ENCODE measurements around the gene TREML1.

The TREML1 gene

GRCh38 chr6:41177695-41178094, 23.5 kb upstream of the TREML1 start:
- DNase-seq: no peak

DNA sequence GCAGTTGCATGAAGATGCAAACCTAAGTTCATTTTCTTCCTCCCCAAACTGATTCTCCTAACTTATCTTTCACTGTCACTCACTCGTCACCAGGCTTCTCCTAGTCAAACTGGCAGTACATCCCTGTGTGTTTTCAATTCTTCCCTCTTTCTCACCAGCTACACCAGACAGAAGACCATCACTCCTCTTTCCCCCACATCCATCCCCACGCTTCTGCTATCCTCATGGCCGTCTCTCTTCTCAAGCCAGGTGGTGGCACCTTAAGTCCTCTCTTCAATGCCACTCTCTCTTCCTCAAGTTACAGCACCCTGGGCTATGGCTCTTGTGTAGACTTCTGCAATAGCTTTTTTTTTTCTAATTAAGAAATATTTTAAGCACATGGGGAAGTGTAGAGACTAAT, 23.1 kb upstream of the TREML1 start:
- DNase-seq: no peak

GRCh38 chr6:41176189-41176588, 22.0 kb upstream of the TREML1 start:
- no peak for DNase-seq

DNA sequence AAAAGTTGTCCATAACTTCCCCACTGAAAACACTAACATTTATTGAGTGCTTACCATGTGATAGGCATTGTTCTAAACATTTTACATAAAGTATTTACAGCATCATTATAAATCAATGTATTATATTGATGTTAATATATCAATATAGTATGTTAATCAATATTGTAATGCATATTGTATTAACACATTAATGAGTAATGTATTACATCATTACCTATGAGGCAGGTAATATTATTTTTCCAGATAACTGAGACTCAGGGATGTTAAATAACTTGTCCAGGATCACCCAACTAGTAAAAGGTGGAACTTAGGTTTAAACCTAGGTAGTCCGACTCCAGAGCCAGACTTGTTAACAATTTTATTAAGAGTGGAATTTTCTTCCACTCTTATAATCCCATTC, 20.9 kb upstream of the TREML1 start:
- no peak for DNase-seq

DNA sequence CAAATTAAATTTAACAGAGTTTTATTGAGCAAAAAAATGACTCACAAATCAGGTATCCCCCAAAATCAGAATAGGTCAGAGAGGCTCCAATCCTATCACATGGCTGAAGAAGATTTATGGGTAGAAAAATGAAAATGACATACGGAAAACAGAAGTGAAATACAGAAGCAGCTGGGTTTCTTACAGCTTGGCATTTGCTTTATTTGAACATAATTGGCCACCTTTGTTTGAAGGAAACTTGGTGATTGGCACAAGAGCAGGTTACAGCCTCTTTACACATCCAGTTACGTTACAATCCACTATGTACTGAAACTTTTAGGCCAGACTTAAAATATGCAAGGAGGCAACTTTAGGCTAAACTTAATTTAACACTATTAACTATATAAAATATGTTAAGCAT, 20.5 kb upstream of the TREML1 start:
- no peak for DNase-seq

- no peak for DNase-seq
These were observed 17.8 kb upstream of the TREML1 start for GRCh38 chr6:41171908-41172307.

GRCh38 chr6:41170547-41171160, 16.5 kb upstream of the TREML1 start:
- DNase-seq: no peak

DNA sequence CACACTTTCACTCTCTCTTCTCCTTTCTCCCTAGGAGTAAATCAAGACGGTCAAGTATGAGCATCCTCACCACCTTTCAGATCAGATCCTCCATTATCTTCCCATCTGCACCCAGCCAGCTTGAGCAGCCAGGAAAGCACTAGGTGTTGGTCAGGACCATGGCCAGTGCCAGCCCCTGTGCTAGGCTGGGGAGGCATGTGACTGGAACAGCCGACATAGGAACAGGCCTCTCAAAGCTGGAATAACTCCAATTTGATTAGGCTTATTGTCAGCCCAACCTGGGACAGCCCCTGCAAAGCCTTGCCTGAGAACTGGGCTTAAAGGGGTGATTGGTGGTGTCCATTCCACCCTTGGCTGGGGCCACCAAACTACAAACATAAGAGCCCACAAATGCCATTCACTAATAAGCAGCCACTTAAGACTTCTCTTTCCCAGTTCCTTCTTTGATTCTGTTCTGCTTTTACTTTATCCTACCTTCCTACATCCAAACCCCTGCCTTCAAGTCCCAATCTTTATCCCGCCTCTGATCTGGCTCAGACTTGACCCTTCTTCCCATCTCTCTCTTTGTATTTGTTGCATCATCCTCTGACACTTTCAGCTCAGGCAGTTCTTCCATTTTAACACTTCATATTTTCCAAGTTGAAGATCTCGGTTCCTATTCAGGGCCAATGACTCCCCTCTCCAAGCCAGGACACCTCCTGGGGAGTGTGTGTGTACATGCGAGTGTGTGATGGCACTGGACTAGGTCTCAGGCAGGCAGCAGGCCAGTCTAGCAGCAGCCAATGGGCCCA, 13.2 kb upstream of the TREML1 start:
- DNase-seq: no peak

GRCh38 chr6:41164551-41165120, 10.5 kb upstream of the TREML1 start:
- DNase-seq: no peak

DNA sequence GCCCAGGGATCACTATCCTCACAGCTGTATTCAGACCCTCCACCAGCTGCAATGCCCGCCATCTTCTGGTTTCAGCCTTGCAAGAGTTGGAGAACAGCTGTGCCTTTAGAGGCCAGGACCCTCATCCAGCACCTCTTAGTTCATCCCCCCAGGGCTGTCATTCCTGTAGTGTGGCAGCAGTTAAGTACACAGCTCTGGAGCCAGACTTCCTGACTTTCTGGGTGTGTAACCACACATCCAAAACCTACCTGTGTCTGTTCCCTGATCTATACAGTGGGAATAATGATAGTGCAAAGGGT, 9.2 kb upstream of the TREML1 start:
- no peak for DNase-seq

- no peak for DNase-seq
These were observed 8.7 kb upstream of the TREML1 start, which contains the start of gene TREM2 for GRCh38 chr6:41162687-41163418. Gene TREM2 (minus strand): TSS chr6:41163116. CDS start chr6:41163082, 34 bp downstream.

GRCh38 chr6:41161851-41162552, 7.9 kb upstream of the TREML1 start:
- no peak for DNase-seq

- DNase-seq: no peak
These were observed 7.2 kb upstream of the TREML1 start for GRCh38 chr6:41161380-41161779.

DNA sequence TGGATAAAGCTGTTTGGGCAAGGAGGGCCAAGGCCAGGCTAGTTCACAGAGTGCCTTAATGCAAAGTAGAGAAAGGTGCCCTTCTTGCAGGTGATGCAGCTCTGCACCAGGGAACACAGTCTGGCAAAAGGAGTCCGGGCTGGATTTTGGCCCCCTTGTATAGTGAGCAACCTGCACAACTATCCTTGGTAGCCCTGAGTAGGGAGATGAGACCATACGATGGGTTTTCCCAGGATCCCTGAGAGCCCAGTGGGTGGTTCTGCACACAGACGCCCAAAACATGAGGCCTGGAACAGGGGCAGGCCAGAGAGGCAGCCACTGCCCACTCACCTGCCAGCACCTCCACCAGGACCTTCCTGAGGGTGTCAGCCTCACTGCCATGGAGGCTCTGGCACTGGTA, 6.8 kb upstream of the TREML1 start:
- no peak for DNase-seq

- DNase-seq: peak; percentile 78
These were observed 5.4 kb upstream of the TREML1 start for GRCh38 chr6:41159415-41160082.

GRCh38 chr6:41157323-41157722, 3.2 kb upstream of the TREML1 start:
- no peak for DNase-seq

DNA sequence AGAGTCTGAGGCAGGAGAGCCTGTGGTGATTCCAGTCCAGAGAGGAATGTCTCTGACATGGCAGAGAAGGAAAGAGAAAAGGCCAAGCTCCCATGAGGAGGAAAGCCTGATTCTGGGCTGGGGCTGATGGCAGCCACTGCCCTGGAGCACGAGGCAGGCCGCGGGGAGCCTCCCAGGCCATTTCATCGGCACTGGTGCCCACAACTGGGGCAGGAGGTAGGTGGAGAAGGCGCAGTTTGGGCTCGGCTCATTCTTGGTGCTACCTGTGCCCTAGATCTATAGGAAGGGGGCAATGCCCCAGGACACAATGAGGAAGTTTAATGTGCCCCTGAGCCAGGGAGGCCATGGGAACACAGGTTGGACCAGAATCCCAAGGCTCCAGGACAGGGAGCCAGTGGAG, 2.6 kb upstream of the TREML1 start:
- no peak for DNase-seq

GRCh38 chr6:41156001-41156400, 1.9 kb upstream of the TREML1 start:
- DNase-seq: no peak

DNA sequence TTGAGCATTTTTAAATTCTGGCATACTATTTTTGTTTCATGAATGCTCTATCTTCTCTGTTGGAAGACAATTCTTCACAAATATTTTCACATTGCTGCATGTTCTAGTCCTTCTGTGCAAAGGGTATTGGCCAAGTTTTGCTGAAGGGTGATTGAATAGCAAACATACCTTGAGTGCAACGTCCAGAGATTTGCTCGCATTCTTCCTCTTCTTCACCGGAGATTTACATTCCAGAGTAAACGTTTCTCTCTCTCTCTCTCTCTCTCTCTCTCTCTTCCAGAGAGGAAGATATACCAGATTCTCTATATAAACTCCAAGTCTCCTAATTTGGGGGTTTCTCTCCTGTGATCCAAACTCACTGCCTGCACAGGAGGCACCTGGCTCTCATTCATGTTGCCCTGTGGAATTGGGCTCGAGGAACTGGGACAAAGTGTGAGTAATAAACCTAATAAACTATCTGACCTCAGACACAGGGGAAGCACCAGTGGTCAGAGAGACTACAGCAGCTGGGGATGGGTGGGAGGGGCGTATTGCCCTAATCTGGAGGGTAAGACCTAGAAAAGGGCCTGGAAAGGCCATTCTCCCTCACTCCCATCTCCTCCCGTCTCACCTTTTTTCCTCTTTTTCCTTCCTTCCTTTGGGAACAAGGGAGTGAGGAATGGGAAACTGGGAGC, 1.1 kb upstream of the TREML1 start:
- DNase-seq: no peak

DNA sequence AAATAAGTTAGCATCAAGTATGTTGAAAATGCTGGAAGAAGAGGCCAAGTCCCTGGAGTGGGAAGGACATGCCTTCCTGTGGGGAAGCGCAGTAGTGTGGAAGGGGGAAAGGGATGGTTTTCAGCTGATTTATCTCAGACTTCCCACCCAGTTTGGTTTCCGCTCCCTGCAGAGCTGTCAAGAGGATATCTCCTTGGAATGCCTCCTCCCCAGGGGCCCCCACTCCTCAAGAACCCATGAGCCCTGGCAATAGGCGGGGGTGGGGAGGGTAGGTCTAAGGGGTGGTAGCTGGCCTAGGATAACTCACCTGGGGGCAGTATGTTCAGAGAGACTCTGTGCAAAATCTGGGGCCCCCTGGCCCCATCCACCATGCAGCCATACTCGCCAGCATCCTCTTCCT, 696 bp downstream of the TREML1 start:
- DNase-seq: no peak

DNA sequence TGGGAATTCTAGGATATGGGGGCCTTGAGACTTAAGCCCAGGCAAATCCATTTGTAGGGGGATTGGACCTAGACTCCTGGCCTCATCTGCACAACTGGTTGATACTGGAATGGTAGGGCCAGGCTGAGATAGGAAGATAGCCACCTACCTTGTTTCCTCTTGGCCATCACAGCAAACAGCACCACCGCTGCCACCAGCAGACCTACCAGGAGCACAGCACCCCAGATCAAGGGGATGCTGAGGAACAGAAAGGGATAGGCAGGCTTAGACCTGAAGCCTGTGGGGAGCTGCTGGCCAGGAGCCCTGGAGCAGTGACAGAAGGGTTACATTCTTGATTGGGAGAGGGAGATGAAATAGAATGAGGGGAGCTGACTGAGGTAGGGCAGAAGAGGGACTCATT, 3.5 kb downstream of the TREML1 start:
- no peak for DNase-seq

DNA sequence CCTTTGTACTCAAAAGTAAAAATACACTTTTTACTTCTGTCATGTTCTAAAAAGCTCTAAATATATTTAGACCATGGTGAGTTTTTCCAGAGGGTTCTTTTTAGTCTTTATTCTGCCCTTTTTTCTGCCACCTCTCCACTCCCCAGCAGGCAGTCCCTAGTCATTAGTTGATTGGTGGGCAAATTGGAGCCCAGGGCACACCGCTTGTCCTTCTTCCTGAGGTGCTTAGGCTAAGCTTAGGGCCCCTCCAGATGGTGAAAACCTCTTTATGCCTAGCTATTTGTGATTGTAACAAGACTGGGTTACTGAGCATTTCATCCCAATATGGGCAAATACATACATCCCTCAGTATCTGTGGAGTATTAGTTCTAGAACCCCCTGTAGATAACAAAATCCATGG, 6.2 kb downstream of the TREML1 start:
- DNase-seq: no peak

All from NCI-H1436 treated with DMSO at 0.1 percent for 48 hours (cell line).